Coronary artery (tissue), 2 donors: ENCODE measurements around the gene TBC1D5.
"Not testable (repeated sequence)": the region's sequence is repeated elsewhere in the genome, so short reads cannot be mapped to it uniquely, and the experiment has no call there.

Experiments used
- DNase-seq: peaks from one replicate; pipeline ENCODE4 v3.0.0-alpha.2; 2017; ENCODE audit warnings: low spot score
- H3K27ac ChIP-seq, 2 donors: fragments of 200-600 bp; sonication (generic); one replicate each; pipeline ENCODE4 v1.5.1; 2016 to 2019
- H3K4me3 ChIP-seq: fragments of 200-600 bp; sonication (generic); 2 replicates; pipeline ENCODE4 v1.5.1; 2016; ENCODE audit warnings: mild to moderate bottlenecking, moderate library complexity
- TF ChIP-seq, protein P1 (sequence below): fragments of 200-600 bp; sonication (generic); IDR thresholded peaks from one replicate; pipeline ENCODE4 v1.5.1; 2019; ENCODE audit warnings: antibody characterized with exemption

TBC1D5 gene

DNA sequence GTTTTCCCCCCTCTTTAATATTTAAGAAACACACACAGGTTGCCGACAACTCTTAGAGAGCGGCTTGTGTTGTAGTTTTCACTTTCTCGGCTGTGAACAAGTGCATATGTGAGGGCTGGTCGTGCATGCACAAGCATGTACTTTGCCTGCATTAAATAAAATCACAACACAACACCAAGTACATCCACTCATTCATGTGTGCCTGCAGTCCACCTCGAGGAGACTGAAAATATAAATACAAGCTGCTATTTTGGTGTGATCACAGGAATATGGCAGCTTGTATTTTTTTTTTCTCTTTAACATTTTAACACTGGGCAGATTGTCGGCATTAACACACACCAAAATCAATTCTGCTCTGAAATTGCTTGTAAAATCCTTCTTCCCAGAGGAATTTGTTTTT, 346.4 kb downstream of the TBC1D5 start:
- DNase-seq = no peak
- TF ChIP-seq, protein P1, sequence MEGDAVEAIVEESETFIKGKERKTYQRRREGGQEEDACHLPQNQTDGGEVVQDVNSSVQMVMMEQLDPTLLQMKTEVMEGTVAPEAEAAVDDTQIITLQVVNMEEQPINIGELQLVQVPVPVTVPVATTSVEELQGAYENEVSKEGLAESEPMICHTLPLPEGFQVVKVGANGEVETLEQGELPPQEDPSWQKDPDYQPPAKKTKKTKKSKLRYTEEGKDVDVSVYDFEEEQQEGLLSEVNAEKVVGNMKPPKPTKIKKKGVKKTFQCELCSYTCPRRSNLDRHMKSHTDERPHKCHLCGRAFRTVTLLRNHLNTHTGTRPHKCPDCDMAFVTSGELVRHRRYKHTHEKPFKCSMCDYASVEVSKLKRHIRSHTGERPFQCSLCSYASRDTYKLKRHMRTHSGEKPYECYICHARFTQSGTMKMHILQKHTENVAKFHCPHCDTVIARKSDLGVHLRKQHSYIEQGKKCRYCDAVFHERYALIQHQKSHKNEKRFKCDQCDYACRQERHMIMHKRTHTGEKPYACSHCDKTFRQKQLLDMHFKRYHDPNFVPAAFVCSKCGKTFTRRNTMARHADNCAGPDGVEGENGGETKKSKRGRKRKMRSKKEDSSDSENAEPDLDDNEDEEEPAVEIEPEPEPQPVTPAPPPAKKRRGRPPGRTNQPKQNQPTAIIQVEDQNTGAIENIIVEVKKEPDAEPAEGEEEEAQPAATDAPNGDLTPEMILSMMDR = no peak
- Histone ChIP-seq H3K4me3 (no peak overlapping the region), H3K27ac (no peak overlapping the region)

DNA sequence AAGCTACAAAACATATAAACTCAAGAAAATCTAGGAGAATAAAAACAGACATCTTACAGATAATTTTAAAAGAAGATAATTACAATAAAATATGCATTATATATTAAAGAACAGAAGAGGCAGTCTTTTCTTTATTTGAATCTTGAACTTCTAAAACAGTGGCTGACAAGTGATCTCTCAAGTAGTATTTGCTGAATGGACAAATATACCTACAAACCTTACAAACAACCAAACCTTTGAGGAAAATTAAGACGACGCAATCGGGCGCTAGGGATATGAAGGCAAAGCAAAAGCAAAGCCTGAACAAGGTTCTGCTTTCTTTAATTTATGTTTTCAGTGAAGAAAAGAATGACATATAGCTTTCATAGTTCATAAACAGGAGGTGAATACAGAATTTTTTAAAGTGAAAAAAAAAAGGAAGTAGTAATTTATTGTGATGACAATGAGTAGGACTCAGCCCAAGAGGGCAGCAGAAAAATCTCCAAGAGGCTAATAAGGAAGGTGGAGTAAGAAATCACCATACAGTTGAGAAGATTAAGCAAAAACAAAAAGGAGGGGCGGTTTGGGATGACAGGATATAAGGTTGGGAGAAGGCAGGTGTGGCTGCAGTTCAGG, 347.8 kb downstream of the TBC1D5 start:
- TF ChIP-seq, protein P1 = no peak
- DNase-seq = no peak
- Histone ChIP-seq H3K27ac (no peak overlapping the region), H3K4me3 (no peak overlapping the region)

DNA sequence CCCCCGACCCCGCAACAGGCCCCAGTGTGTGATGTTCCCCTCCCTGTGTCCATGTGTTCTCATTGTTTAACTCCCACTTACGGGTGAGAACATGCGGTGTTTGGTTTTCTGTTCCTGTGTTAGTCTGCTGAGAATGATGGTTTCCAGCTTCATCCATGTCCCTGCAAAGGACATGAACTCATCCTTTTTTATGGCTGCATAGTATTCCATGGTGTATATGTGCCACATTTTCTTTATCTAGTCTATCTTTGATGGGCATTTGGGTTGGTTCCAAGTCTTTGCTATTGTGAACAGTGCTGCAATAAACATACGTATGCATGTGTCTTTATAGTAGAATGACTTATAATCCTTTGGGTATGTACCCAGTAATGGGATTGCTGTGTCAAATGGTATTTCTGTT, 349.9 kb downstream of the TBC1D5 start:
- not testable (repeated sequence) for H3K27ac ChIP-seq, H3K4me3 ChIP-seq

DNA sequence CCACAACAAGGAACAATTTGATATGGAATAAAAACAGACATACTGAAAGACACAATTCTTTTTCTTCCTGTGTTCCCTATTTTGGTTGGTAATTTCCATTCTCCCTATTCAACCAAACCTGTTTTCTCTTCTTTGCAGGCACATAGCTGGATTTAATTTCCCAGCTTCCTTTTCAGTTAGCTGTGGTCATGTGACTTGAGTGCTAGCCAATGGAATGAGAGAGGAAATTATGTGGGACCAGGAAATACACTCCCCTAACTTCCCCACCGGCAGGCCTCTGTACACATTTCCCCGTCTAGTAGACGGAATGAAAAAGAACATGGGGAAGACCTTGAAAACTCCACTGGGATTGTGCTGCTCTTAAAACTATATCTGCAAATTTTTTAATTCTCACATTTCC, 351.6 kb downstream of the TBC1D5 start:
- DNase-seq = no peak
- TF ChIP-seq, protein P1 = no peak

More for the DNA sequence above, 349.9 kb downstream of the TBC1D5 start:
- DNase-seq = not testable (repeated sequence)

DNA sequence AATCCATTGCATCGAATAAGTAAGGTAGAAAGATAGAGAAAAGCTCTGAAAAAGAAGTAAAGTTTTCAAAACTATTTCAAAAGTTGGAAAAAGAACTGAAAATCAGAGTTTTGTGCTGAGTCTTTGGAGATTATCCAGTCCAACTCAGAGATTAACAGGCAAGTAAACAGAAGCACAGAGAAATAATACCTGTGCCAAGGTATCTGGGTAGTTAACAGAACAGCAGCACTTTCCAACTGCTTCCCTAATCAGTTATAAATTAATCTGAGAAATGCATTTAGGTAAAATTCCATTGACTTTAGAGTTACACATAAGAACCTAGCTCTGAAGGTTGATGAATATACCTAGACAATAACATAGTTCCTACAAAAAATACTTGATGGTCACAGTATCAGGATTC, 355.3 kb downstream of the TBC1D5 start:
- H3K27ac ChIP-seq = no peak overlapping the region
- TF ChIP-seq, protein P1 = no peak

More for the DNA sequence above, 351.6 kb downstream of the TBC1D5 start:
- no peak overlapping the region for H3K27ac ChIP-seq
- no peak overlapping the region for H3K4me3 ChIP-seq

DNA sequence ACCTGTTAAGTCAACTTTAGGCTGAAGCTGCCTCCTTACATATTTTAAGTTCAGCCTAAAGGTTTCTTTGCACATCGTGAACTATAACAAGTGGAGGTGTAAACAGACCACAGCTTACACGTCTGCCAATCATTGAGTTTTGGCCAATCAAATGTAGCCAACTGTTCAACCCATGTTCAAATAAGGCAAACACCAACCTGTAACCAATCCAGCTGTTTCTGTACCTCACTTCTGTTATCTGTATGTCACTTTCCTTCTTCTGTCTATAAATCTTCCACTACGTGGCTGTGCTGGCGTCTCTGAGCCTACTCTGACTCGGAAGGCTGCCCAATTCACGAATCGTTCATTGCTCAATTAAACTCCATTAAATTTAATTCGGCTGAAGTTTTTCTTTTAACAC, 356.0 kb downstream of the TBC1D5 start:
- no peak for DNase-seq
- Histone ChIP-seq H3K4me3 (no peak overlapping the region), H3K27ac (no peak overlapping the region)
- TF ChIP-seq, protein P1 = no peak

More for the DNA sequence above, 355.3 kb downstream of the TBC1D5 start:
- DNase-seq = no peak
- H3K4me3 ChIP-seq = no peak overlapping the region

DNA sequence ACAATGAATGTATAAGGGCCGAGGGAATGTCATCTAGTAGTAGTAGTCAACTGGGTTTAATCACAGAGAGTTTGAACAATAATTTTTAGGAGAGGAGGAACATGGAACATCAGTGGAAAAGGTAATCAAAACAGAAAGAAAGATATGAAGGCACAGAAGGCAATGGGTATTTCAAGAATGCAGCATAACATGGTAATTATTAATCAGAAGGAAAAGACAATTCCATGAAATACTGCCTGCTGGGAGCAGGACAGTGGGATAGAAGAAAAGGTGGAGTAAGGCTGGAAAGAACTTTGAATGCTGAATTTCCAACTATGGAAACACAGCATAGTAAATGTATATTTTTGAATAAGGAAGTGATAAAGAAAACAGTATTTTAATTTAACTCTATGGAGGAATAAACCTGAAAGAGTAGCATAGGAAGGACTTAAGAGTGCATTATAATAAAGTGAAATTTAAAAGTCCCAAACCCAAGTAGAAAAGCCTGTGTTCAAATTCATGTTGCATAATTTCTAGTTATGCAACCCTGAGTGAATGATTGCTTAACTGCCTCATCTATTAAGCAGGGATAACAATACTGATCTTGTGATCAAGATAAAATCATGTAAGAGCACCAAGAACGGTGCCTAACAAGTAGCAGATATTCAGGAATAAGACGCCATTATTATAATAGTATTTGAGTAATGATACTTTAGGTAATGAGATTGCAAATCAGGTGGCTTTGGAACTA, 357.7 kb downstream of the TBC1D5 start:
- no peak overlapping the region for H3K4me3 ChIP-seq
- no peak for DNase-seq
- no peak overlapping the region for H3K27ac ChIP-seq
- TF ChIP-seq, protein P1 = no peak
